ENCODE measurements around the gene ULK1. TPM values are rescaled to one million over a fixed set of nuclear protein-coding genes. Genes with fewer than 3 reads are reported as not detected.
A peak's percentile ranks its signal among the peaks of the same experiment; 100 is the strongest.

The ULK1 gene
- total and polyA plus RNA-seq, 2 of the 13 experiments (the other 11 are each of a cell fraction or from before 2014, with no cell fraction given), result 2.8 to 10.1 TPM

- no peak for DNase-seq (ENCODE audit: low spot score)
- BruUV-seq (replicated peaks), result no TSS peak
- Histone ChIP-seq H3K79me2 (ENCODE audit: insufficient read depth, low read length) (peaks cover 16% of the 10 kb centered on the region), H3K9ac (ENCODE audit: insufficient read depth, low read depth, low read length) (peak overlapping the region; percentile 79), H3K4me1 (ENCODE audit: insufficient read depth, low read length) (peaks cover 18% of the 10 kb centered on the region), H3K27ac (ENCODE audit: extremely low read length, insufficient read depth, low read length) (peak overlapping the region; percentile 87), H3K4me3 (replicated peaks in 1 of 3; ENCODE audit: insufficient read depth in 1 of 3, low read depth in 2 of 3, low read length in 3 of 3) (peak overlapping the region; percentile 78 to 92 (median 90)), H3K27me3 (ENCODE audit: control insufficient read depth in 1 of 2, insufficient read depth in 2 of 2, low read length in 2 of 2) (no peaks in the 10 kb centered on the region), H3K4me2 (ENCODE audit: low read depth, low read length) (peak overlapping the region; percentile 83), H3K36me3 (replicated peaks in 1 of 2; ENCODE audit: control insufficient read depth in 1 of 2, insufficient read depth in 2 of 2, low read length in 2 of 2) (peaks cover 18 to 29% of the 10 kb centered on the region in 2 experiments), H4K20me1 (ENCODE audit: insufficient read depth, low read length) (peaks cover 2% of the 10 kb centered on the region; the same call in 1 of the 2 replicates), H3K9me3 (ENCODE audit: low read length) (no peaks in the 10 kb centered on the region), H2AFZ (ENCODE audit: low read length) (no peak overlapping the region)
- in situ Hi-C loops (cut with HindIII; ENCODE audit: extremely low pct_ligation_motif_present, low pct_unique_long_range_greater_than_20kb), result no loop called here
- peak; percentile 68 for ATAC-seq
- no peak for FAIRE-seq
- 3% methylated on average over 8 of the region's 87 CpGs for WGBS (ENCODE audit: low lambda C conversion rate)
- CTCF ChIA-PET (ENCODE audit: low intra/inter-chr PET ratio, low total read pairs), result no interaction called here
- intact Hi-C loops (cut with micrococcal nuclease; ENCODE audit: unreplicated experiment), result loop anchor here (5.0 to 10.0 kb wide), 2 partner anchors 68 to 95 kb away; no protein-coding TSS in a partner anchor
- POLR2A ChIA-PET, result interaction anchor here (0.9 to 1.9 kb wide), 4 partner anchors 12 to 76 kb away, joined by 3 to 18 read pairs (median 6); no protein-coding TSS in a partner anchor
- TF ChIP-seq MYPOP (CRISPR knock-in tag; IDR thresholded peaks at IDR 0.05), result 0 out of 2 replicates have a peak, but pooled peaks have one; percentile 5
- no peak for TF ChIP-seq TFAP4 (IDR thresholded peaks at IDR 0.05; ENCODE audit: borderline replicate concordance, low read depth)
- TF ChIP-seq ZNF687 (CRISPR knock-in tag; IDR thresholded peaks at IDR 0.05), result 0 out of 2 replicates have a peak, but pooled peaks have one; percentile 7
- TF ChIP-seq ZBTB8A (CRISPR knock-in tag; IDR thresholded peaks at IDR 0.05; ENCODE audit: borderline replicate concordance, low read depth), result no peak
- peak; percentile 71 for TF ChIP-seq ZNF263 (CRISPR knock-in tag; IDR thresholded peaks at IDR 0.05)
- TF ChIP-seq ZNF883 (CRISPR knock-in tag; IDR thresholded peaks at IDR 0.05; ENCODE audit: not compliant biosample characterization), result peak; percentile 13
- no peak for TF ChIP-seq ZNF207 (IDR thresholded peaks at IDR 0.05; ENCODE audit: borderline replicate concordance)
- no peak for TF ChIP-seq BATF2 (CRISPR knock-in tag; IDR thresholded peaks at IDR 0.05)
- TF ChIP-seq AGO2 (optimal IDR thresholded peaks at IDR 0.05; ENCODE audit: low read depth, low read length), result peak; percentile 67
- no peak for TF ChIP-seq JUND (CRISPR knock-in tag; IDR thresholded peaks at IDR 0.05)
- TF ChIP-seq ZSCAN21 (CRISPR knock-in tag; IDR thresholded peaks at IDR 0.05; ENCODE audit: borderline replicate concordance), result 0 out of 2 replicates have a peak, but pooled peaks have one; percentile 30
- TF ChIP-seq ZNF607 (CRISPR knock-in tag; IDR thresholded peaks at IDR 0.05; ENCODE audit: borderline replicate concordance), result 0 out of 2 replicates have a peak, but pooled peaks have one; percentile 23
- no peak for TF ChIP-seq MAZ (IDR thresholded peaks at IDR 0.05; ENCODE audit: borderline replicate concordance, low read depth, low read length)
- TF ChIP-seq MAZ (CRISPR knock-in tag; IDR thresholded peaks at IDR 0.05; ENCODE audit: low read depth), result no peak
- TF ChIP-seq EP300 (IDR thresholded peaks at IDR 0.05; ENCODE audit: low read depth in 2 of 2, low read length in 2 of 2), result no peak
- no peak for TF ChIP-seq EP300 (CRISPR knock-in tag; IDR thresholded peaks at IDR 0.05; ENCODE audit: borderline replicate concordance)
Observed at GRCh38 chr12:131929581-131930456, 35.4 kb downstream of the ULK1 start.

Measured in HepG2 (cell line).